ENCODE data around the gene NSD2.
"Not testable (repeated sequence)": the region's sequence is repeated elsewhere in the genome, so short reads cannot be mapped to it uniquely, and the experiment has no call there.

The NSD2 gene

GRCh38 chr4:1870578-1871443, at the start of gene NSD2:
Gene NSD2 (plus strand): TSS chr4:1871393. CDS start chr4:1900655, 29,262 bp downstream.
- DNase-seq, result peak; percentile 20

GRCh38 chr4:1821679-1822567, 49.3 kb upstream of the NSD2 start:
- DNase-seq, result no peak

GRCh38 chr4:1822568-1823544, 48.3 kb upstream of the NSD2 start:
- DNase-seq, result no peak

GRCh38 chr4:1823545-1823932, 47.7 kb upstream of the NSD2 start:
- no peak for DNase-seq

- no peak for DNase-seq
Observed at GRCh38 chr4:1824746-1825145, 46.4 kb upstream of the NSD2 start.

- DNase-seq, result no peak
Observed at GRCh38 chr4:1825326-1825725, 45.9 kb upstream of the NSD2 start.

GRCh38 chr4:1826531-1827350, 44.5 kb upstream of the NSD2 start:
- no peak for DNase-seq

- DNase-seq, result no peak
Observed at GRCh38 chr4:1830234-1830633, 41.0 kb upstream of the NSD2 start.

- DNase-seq, result no peak
Observed at GRCh38 chr4:1830642-1831228, 40.5 kb upstream of the NSD2 start.

GRCh38 chr4:1831331-1831730, 39.9 kb upstream of the NSD2 start:
- DNase-seq, result no peak

- no peak for DNase-seq
Observed at GRCh38 chr4:1832690-1833089, 38.5 kb upstream of the NSD2 start.

- DNase-seq, result no peak
Observed at GRCh38 chr4:1833307-1834046, 37.7 kb upstream of the NSD2 start.

- no peak for DNase-seq
Observed at GRCh38 chr4:1834047-1834775, 37.0 kb upstream of the NSD2 start.

- not testable (repeated sequence) for DNase-seq
Observed at GRCh38 chr4:1835836-1836235, 35.4 kb upstream of the NSD2 start.

- no peak for DNase-seq
Observed at GRCh38 chr4:1836650-1837049, 34.5 kb upstream of the NSD2 start.

- DNase-seq, result no peak
Observed at GRCh38 chr4:1837069-1837468, 34.1 kb upstream of the NSD2 start.

GRCh38 chr4:1839282-1839681, 31.9 kb upstream of the NSD2 start:
- no peak for DNase-seq

- no peak for DNase-seq
Observed at GRCh38 chr4:1841201-1841886, 29.8 kb upstream of the NSD2 start.

- DNase-seq, result no peak
Observed at GRCh38 chr4:1841887-1842210, 29.3 kb upstream of the NSD2 start.
